Thymus (tissue), 2 donors: ENCODE results near the gene SPOCK1. TPM values are rescaled to one million over a fixed set of nuclear protein-coding genes. Genes with fewer than 3 reads are reported as not detected.

Experiments used
- polyA plus RNA-seq: library from polyadenylated mRNA; stranded (reverse); fragments of 200-250 nt; gene quantifications from one replicate; pipeline ENCODE4 v1.2.3, GENCODE V29; 2013
- total RNA-seq: library from RNA; stranded (reverse); fragments of 120-200 nt; gene quantifications from one replicate; pipeline ENCODE4 v1.2.4, GENCODE V29; 2013
- donor health status: healthy.

The SPOCK1 gene
- total and polyA plus RNA-seq, 2 donors = 3.7 to 8.6 TPM

Other genes starting within 250 kb of the SPOCK1 start
- gene KLHL3, start 236.8 kb upstream of the SPOCK1 start, total RNA-seq = 5.8 TPM
- 5.0 TPM for gene KLHL3, start 236.8 kb upstream of the SPOCK1 start, polyA plus RNA-seq